ACC112 (cell line): ENCODE results near the gene TMEM80.
"Not testable (repeated sequence)": the region's sequence is repeated elsewhere in the genome, so short reads cannot be mapped to it uniquely, and the experiment has no call there.

Experiments
- H2AFZ ChIP-seq: fragments of 200-600 bp; sonication (generic); one replicate; pipeline ENCODE4 v1.6.0; 2017; ENCODE audit warnings: antibody characterized with exemption, low read length; ENCODE audit not compliant: unreplicated experiment
- H3K27ac ChIP-seq: fragments of 200-600 bp; sonication (generic); 2 replicates; pipeline ENCODE4 v1.5.1; 2014; ENCODE audit warnings: low read depth, mild to moderate bottlenecking, antibody characterized with exemption, low read length, moderate library complexity
- H3K27me3 ChIP-seq: fragments of 200-600 bp; sonication (generic); 2 replicates; pipeline ENCODE4 v1.6.1; 2014; ENCODE audit warnings: mild to moderate bottlenecking, antibody characterized with exemption, low read length, moderate library complexity, mixed read lengths; ENCODE audit not compliant: insufficient read depth
- H3K36me3 ChIP-seq: fragments of 200-600 bp; sonication (generic); 2 replicates; pipeline ENCODE4 v1.6.1; 2016; ENCODE audit warnings: mild to moderate bottlenecking, antibody characterized with exemption, low read length, moderate library complexity, mixed read lengths; ENCODE audit not compliant: insufficient read depth
- H3K4me1 ChIP-seq: fragments of 200-600 bp; sonication (generic); one replicate; pipeline ENCODE4 v1.6.1; 2016; ENCODE audit warnings: low read length, mixed read lengths; ENCODE audit not compliant: insufficient read depth, unreplicated experiment, control insufficient read depth
- H3K4me3 ChIP-seq: fragments of 200-600 bp; sonication (generic); 2 replicates; pipeline ENCODE4 v1.5.1; 2014; ENCODE audit warnings: mild to moderate bottlenecking, low read depth, low read length
- H3K79me2 ChIP-seq: fragments of 200-600 bp; sonication (generic); one replicate; pipeline ENCODE4 v1.6.0; 2016; ENCODE audit warnings: low read length; ENCODE audit not compliant: control insufficient read depth, unreplicated experiment, insufficient read depth

TMEM80 gene

DNA sequence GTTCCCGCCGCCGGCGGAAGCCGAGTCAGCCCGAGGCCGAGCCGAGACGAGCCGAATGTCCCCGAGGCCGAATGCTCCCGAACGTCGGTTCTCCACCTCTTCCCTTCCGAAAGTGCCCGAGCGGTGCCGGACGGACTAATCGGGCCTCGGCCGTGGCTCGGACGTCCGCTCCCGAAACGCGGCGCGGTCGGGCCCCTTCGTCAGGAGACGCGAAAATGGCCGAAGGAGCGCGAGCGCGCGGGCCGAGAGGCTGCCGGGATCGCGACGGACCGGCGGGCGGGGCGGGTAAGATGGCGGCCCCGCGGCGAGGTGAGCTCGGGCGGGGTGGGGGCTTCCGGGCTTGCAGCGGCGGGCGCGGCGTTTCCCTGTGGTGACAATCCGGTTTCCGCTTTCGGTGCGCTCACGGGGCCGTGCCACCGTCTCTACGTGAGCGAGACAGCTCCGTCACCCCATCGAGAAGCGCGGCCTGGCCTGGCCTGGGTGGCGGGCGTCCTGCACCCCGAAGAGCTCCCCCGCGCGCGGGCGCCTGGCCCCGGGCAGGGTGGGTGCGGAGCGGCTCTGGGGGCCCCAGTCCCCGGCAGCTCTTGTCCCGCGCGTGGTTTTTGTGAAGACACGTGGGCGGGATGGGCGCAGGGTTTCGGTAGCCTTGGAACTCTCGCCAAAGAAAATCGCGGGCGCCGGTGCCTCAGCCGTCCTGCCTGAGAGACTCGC lies at the start of gene TMEM80:
Gene TMEM80, plus strand, starts transcription at position 279 of the 711 bp plus-strand sequence. Its CDS starts 12 bp downstream, at position 291.
- Histone ChIP-seq H3K4me3 (peak within 1 kb of the TSS; percentile 76), H3K36me3 (no peaks in the 10 kb centered on the region), H2AFZ (peak within 1 kb of the TSS; percentile 67), H3K27ac (peak within 1 kb of the TSS; percentile 96), H3K27me3 (no peaks in the 10 kb centered on the region), H3K79me2 (peaks cover 46% of the 10 kb centered on the region), H3K4me1 (peaks cover 24% of the 10 kb centered on the region)

GRCh38 chr11:646214-646613 lies 49.4 kb upstream of the TMEM80 start:
- H3K79me2 ChIP-seq: no peaks in the 10 kb centered on the region
- no peak overlapping the region for H3K27ac ChIP-seq
- H3K4me3 ChIP-seq: no peak overlapping the region
- H3K36me3 ChIP-seq: no peaks in the 10 kb centered on the region
- no peaks in the 10 kb centered on the region for H3K4me1 ChIP-seq
- no peaks in the 10 kb centered on the region for H3K27me3 ChIP-seq
- H2AFZ ChIP-seq: no peak overlapping the region

- H3K36me3 ChIP-seq, H3K27ac ChIP-seq, H3K27me3 ChIP-seq, H2AFZ ChIP-seq, H3K4me3 ChIP-seq, H3K79me2 ChIP-seq, H3K4me1 ChIP-seq: not testable (repeated sequence)
These were observed 47.9 kb upstream of the TMEM80 start for GRCh38 chr11:647672-648158.

DNA sequence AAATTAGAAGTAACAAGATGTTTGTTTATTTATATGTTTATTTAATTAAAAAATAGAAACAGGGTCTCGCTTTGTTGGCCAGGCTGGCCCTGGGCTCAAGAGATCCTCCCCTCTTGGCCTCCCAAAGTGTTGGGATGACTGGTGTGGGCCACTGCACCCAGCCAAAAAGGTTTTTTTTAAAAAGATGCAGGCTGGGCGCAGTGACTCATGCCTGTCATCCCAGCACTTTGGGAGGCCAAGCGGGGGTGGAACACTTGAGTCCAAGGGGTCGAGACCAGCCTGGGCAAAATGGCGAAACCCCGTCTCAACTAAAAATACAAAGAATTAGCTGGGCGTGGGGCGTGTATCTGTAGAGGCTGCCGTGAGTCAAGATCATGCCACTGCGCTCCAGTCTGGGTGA lies 45.1 kb upstream of the TMEM80 start:
- H3K36me3 ChIP-seq: no peaks in the 10 kb centered on the region
- H3K79me2 ChIP-seq: no peaks in the 10 kb centered on the region
- no peaks in the 10 kb centered on the region for H3K27me3 ChIP-seq
- no peak overlapping the region for H2AFZ ChIP-seq
- H3K27ac ChIP-seq: no peak overlapping the region
- no peak overlapping the region for H3K4me3 ChIP-seq
- no peaks in the 10 kb centered on the region for H3K4me1 ChIP-seq

- not testable (repeated sequence) for H3K4me3 ChIP-seq, H2AFZ ChIP-seq, H3K27me3 ChIP-seq, H3K36me3 ChIP-seq, H3K4me1 ChIP-seq, H3K27ac ChIP-seq, H3K79me2 ChIP-seq
These were observed 42.5 kb upstream of the TMEM80 start for GRCh38 chr11:653136-653535.

DNA sequence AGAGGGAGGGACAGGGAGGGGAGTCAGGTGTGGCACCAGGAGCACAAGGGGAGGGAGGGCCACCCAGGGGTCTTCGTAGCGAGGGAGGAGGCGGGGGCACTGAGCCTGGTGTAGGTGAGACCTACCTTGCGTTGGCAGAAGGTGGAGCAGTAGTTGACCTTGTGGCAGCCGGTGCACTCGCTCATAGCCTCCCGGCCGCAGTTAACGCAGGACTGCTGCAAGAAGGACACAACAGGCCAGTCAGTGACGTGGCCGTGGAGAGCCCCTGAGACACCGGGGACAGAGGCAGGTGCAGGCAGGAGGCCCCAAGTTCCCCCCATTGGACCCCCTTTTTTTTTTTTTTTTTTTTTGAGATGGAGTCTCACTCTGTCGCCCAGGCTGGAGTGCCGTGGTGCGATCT lies 41.8 kb upstream of the TMEM80 start:
- no peaks in the 10 kb centered on the region for H3K4me1 ChIP-seq
- no peaks in the 10 kb centered on the region for H3K27me3 ChIP-seq
- no peaks in the 10 kb centered on the region for H3K79me2 ChIP-seq
- no peaks in the 10 kb centered on the region for H3K36me3 ChIP-seq
- no peak overlapping the region for H3K4me3 ChIP-seq
- no peak overlapping the region for H3K27ac ChIP-seq
- no peak overlapping the region for H2AFZ ChIP-seq

- not testable (repeated sequence) for H3K4me1 ChIP-seq, H3K27ac ChIP-seq, H2AFZ ChIP-seq, H3K27me3 ChIP-seq, H3K79me2 ChIP-seq, H3K4me3 ChIP-seq, H3K36me3 ChIP-seq
These were observed 41.2 kb upstream of the TMEM80 start for GRCh38 chr11:654444-654843.

DNA sequence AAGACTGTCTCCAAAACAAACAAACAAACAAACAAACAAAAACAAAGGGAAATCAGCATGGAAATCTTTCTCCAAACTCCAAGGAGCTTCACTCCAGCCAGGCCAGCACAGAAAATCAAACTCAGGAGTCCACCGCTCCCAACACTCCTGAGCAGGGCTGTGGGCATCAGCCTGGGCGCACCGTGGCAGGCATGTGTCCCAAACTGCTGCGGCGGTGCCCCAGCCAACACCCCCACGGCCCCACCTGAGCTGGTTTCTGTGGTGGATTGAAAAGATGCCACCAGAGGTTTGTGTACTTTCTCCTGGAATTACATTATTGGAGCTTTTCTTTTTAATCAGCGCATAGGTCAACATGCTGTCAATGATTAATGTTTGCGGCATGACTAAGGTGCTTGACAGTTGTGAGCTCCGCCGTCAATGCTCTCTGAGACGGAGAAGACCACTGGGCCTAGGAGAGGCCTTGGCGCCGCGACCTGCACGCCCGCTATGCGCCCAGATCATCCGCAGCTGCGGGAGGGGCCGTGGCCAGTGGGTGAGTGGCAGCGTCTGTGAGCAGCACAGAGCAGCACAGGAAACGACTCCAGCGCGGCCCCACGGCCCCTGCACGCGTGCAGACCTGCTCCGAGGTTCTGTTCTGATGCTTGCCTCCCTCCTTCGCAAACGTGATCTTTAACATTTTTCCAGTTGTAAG lies 40.4 kb upstream of the TMEM80 start:
- Histone ChIP-seq H3K36me3 (no peaks in the 10 kb centered on the region), H2AFZ (no peak overlapping the region), H3K27me3 (no peaks in the 10 kb centered on the region), H3K4me3 (no peak overlapping the region), H3K79me2 (no peaks in the 10 kb centered on the region), H3K27ac (no peak overlapping the region), H3K4me1 (no peaks in the 10 kb centered on the region)

DNA sequence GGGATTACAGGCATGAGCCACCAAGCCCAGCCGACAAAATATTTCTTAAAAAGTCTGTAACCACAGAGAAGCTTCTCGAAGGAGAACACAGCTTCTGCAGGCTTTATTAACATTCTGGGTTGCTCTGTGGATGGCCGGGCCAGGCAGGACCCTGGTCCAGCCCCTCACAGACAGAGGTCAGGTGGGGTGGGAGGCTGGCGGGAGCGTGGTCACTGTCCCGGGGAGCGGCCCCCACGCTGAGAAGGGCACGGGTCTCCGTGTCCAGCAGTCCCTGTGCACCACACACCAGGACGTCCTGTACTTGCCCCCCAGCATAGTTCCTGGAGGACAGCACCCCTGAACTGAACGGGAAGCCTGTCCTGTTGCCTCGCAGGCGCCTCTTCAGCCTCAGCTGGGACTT lies 39.2 kb upstream of the TMEM80 start:
- no peaks in the 10 kb centered on the region for H3K36me3 ChIP-seq
- H3K27ac ChIP-seq: no peak overlapping the region
- H3K4me1 ChIP-seq: no peaks in the 10 kb centered on the region
- no peaks in the 10 kb centered on the region for H3K79me2 ChIP-seq
- no peak overlapping the region for H2AFZ ChIP-seq
- no peaks in the 10 kb centered on the region for H3K27me3 ChIP-seq
- H3K4me3 ChIP-seq: no peak overlapping the region

DNA sequence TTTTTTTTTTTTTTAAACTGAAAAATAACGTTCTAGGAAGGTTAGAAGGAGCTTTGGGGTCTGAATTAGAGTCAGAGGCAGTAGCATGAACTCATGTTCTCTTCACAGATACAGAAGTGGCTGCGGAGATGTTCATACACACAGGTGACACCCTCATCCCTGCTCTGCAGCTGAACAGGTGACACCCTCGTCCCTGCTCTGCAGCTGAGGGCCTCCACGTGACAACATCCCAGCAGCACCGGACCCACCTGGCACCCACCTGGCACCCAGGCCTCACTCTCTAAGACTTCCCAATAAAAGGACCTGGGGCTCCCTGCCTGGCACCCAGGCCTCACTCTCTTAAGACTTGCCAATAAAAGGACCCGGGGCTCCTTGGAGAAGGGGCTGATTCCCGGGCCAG lies 38.8 kb upstream of the TMEM80 start:
- no peak overlapping the region for H2AFZ ChIP-seq
- H3K27ac ChIP-seq: no peak overlapping the region
- no peaks in the 10 kb centered on the region for H3K36me3 ChIP-seq
- no peaks in the 10 kb centered on the region for H3K27me3 ChIP-seq
- no peak overlapping the region for H3K4me3 ChIP-seq
- H3K79me2 ChIP-seq: no peaks in the 10 kb centered on the region
- H3K4me1 ChIP-seq: no peaks in the 10 kb centered on the region

- Histone ChIP-seq H3K79me2 (no peaks in the 10 kb centered on the region), H3K4me1 (no peaks in the 10 kb centered on the region), H3K27me3 (no peaks in the 10 kb centered on the region), H3K36me3 (peaks cover 5% of the 10 kb centered on the region; the same call in 1 of the 2 replicates), H3K27ac (no peak overlapping the region), H2AFZ (no peak overlapping the region), H3K4me3 (no peak overlapping the region)
These were observed 37.9 kb upstream of the TMEM80 start for GRCh38 chr11:657691-658126.
